Measurements from ENCODE around the gene PRRG2. TPM values are rescaled to one million over a fixed set of nuclear protein-coding genes. Genes with fewer than 3 reads are reported as not detected.

PRRG2 gene
- total RNA-seq, 1 experiment from 2014 or later: 4.7 TPM

DNA sequence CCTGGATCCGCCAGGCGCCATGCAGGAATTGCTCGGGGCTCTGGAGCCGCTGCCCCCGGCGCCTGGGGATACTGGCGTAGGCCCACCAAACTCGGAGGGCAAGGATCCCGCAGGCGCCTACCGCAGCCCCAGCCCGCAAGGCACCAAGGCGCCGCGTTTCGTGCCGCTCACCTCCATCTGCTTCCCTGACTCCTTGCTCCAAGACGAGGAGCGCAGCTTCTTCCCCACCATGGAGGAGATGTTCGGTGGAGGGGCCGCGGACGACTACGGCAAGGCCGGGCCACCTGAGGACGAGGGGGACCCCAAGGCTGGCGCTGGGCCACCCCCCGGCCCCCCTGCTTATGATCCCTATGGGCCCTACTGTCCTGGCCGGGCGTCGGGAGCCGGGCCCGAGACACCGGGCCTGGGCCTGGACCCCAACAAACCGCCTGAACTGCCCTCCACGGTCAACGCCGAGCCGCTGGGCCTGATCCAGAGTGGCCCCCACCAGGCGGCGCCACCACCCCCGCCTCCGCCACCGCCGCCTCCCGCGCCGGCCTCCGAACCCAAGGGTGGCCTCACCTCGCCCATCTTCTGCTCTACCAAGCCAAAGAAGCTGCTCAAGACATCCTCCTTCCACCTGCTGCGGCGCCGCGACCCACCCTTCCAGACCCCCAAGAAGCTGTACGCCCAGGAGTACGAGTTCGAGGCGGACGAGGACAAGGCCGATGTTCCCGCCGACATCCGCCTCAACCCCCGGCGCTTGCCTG, 16.0 kb downstream of the PRRG2 start:
- ChIA-PET CTCF (interaction anchor here (1.4 kb wide), 1 partner anchor 84 kb away, joined by 3 read pairs; no protein-coding TSS in a partner anchor), POLR2A (interaction anchor here (0.8 to 8.4 kb wide), 2 partner anchors 8 to 44 kb away, joined by 3 to 136 read pairs; partner anchors contain the start of genes RRAS and SCAF1)
- Mint-ChIP-seq H3K27ac (ENCODE audit: low read depth, unreplicated experiment) (no peak overlapping the region), H3K27me3 (ENCODE audit: insufficient read depth, unreplicated experiment) (no peaks in the 10 kb centered on the region), H3K4me3 (ENCODE audit: unreplicated experiment) (no peak overlapping the region), H3K9me3 (ENCODE audit: unreplicated experiment) (no peaks in the 10 kb centered on the region), H3K36me3 (ENCODE audit: insufficient read depth, unreplicated experiment) (peaks cover 62% of the 10 kb centered on the region), H3K4me1 (ENCODE audit: insufficient read depth, unreplicated experiment) (peaks cover 21% of the 10 kb centered on the region)
- BruUV-seq (replicated peaks): no TSS peak
- DNase-seq (ENCODE audit: unreplicated experiment): no peak
- intact Hi-C loops (cut with micrococcal nuclease): no loop called here
- no peak for TF ChIP-seq CTCF (IDR thresholded peaks at IDR 0.05; ENCODE audit: unreplicated experiment)

- ChIA-PET POLR2A (no interaction called here), CTCF (no interaction called here)
- intact Hi-C loops (cut with micrococcal nuclease): no loop called here
- DNase-seq (ENCODE audit: unreplicated experiment): no peak
- BruUV-seq (replicated peaks): no TSS peak
- Mint-ChIP-seq H3K9me3 (ENCODE audit: unreplicated experiment) (no peaks in the 10 kb centered on the region), H3K27me3 (ENCODE audit: insufficient read depth, unreplicated experiment) (no peaks in the 10 kb centered on the region), H3K4me1 (ENCODE audit: insufficient read depth, unreplicated experiment) (peaks cover 18% of the 10 kb centered on the region), H3K4me3 (ENCODE audit: unreplicated experiment) (no peak overlapping the region), H3K36me3 (ENCODE audit: insufficient read depth, unreplicated experiment) (peaks cover 67% of the 10 kb centered on the region), H3K27ac (ENCODE audit: low read depth, unreplicated experiment) (no peak overlapping the region)
- TF ChIP-seq CTCF (IDR thresholded peaks at IDR 0.05; ENCODE audit: unreplicated experiment): no peak
Measured at GRCh38 chr19:49597703-49597974, 16.5 kb downstream of the PRRG2 start.

- no peaks in the 10 kb centered on the region for H3K9me3 Mint-ChIP-seq (ENCODE audit: unreplicated experiment)
- ChIA-PET POLR2A (interaction anchor here (1.7 kb wide), 1 partner anchor 10 kb away, joined by 4 read pairs; no protein-coding TSS in a partner anchor), CTCF (interaction anchor here (1.1 kb wide), 1 partner anchor 12 kb away, joined by 5 read pairs; no protein-coding TSS in a partner anchor)
- no peaks in the 10 kb centered on the region for H3K27me3 Mint-ChIP-seq (ENCODE audit: insufficient read depth, unreplicated experiment)
- no peak for TF ChIP-seq CTCF (IDR thresholded peaks at IDR 0.05; ENCODE audit: unreplicated experiment)
- no TSS peak for BruUV-seq (replicated peaks)
- DNase-seq (ENCODE audit: unreplicated experiment): no peak
- H3K4me1 Mint-ChIP-seq (ENCODE audit: insufficient read depth, unreplicated experiment): peaks cover under 1% of the 10 kb centered on the region
- H3K4me3 Mint-ChIP-seq (ENCODE audit: unreplicated experiment): no peak overlapping the region
- H3K36me3 Mint-ChIP-seq (ENCODE audit: insufficient read depth, unreplicated experiment): peaks cover 66% of the 10 kb centered on the region
- H3K27ac Mint-ChIP-seq (ENCODE audit: low read depth, unreplicated experiment): peak overlapping the region; percentile 27
- intact Hi-C loops (cut with micrococcal nuclease): no loop called here
Measured at GRCh38 chr19:49599378-49600295, 18.5 kb downstream of the PRRG2 start.

DNA sequence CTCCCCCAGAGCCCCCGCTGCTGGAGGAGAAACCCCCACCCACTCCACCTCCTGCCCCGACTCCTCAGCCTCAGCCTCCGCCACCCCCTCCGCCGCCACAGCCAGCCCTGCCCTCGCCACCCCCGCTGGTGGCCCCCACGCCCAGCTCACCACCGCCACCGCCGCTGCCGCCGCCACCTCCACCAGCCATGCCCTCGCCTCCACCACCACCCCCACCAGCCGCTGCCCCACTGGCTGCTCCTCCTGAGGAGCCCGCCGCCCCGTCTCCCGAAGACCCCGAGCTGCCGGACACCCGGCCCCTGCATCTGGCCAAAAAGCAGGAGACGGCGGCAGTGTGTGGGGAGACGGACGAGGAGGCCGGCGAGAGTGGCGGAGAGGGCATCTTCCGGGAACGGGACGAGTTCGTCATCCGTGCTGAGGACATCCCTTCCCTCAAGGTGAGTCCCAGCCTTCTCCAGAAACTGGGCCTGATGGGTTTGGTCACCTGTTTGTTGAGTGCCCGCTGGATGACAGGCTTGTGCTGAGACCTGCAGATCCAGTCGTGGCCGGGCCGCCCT, 20.4 kb downstream of the PRRG2 start:
- DNase-seq (ENCODE audit: unreplicated experiment): no peak
- POLR2A ChIA-PET: interaction anchor here (0.5 to 1.1 kb wide), 3 partner anchors 8 to 729 kb away, joined by 3 read pairs; partner anchors contain the start of gene PPP1R15A
- peaks cover 76% of the 10 kb centered on the region for H3K36me3 Mint-ChIP-seq (ENCODE audit: insufficient read depth, unreplicated experiment)
- no peak overlapping the region for H3K27ac Mint-ChIP-seq (ENCODE audit: low read depth, unreplicated experiment)
- H3K4me1 Mint-ChIP-seq (ENCODE audit: insufficient read depth, unreplicated experiment): no peaks in the 10 kb centered on the region
- CTCF ChIA-PET: interaction anchor here (1.4 kb wide), 1 partner anchor 32 kb away, joined by 5 read pairs; no protein-coding TSS in a partner anchor
- H3K9me3 Mint-ChIP-seq (ENCODE audit: unreplicated experiment): no peaks in the 10 kb centered on the region
- no peak overlapping the region for H3K4me3 Mint-ChIP-seq (ENCODE audit: unreplicated experiment)
- H3K27me3 Mint-ChIP-seq (ENCODE audit: insufficient read depth, unreplicated experiment): no peaks in the 10 kb centered on the region
- intact Hi-C loops (cut with micrococcal nuclease): no loop called here
- TF ChIP-seq CTCF (IDR thresholded peaks at IDR 0.05; ENCODE audit: unreplicated experiment): no peak
- BruUV-seq (replicated peaks): no TSS peak
